Ovary (tissue), 9 donors: ENCODE data around the gene XG. TPM values are rescaled to one million over a fixed set of nuclear protein-coding genes. Genes with fewer than 3 reads are reported as not detected.
"Not testable (repeated sequence)": the region's sequence is repeated elsewhere in the genome, so short reads cannot be mapped to it uniquely, and the experiment has no call there.

Experiments used
- DNase-seq, 5 donors: peaks; one replicate each; pipeline ENCODE4 v3.0.0-alpha.2; 2019 to 2020
- H3K27ac ChIP-seq, 2 donors: fragments of 200-600 bp; one replicate each; pipeline versions ENCODE4 v1.5.1 to v1.8.0; 2019 to 2022
- H3K27me3 ChIP-seq: fragments of 200-600 bp; one replicate; pipeline ENCODE4 v1.8.0; 2022
- H3K36me3 ChIP-seq: fragments of 200-600 bp; sonication (generic); one replicate; pipeline ENCODE4 v1.5.1; 2019
- H3K4me1 ChIP-seq: one replicate; pipeline ENCODE4 v1.8.1; 2013; ENCODE audit warnings: mild to moderate bottlenecking, moderate library complexity; ENCODE audit not compliant: insufficient read depth
- H3K4me3 ChIP-seq: fragments of 200-600 bp; sonication (generic); one replicate; pipeline ENCODE4 v1.5.1; 2017
- H3K9me3 ChIP-seq, 2 donors: fragments of 200-600 bp in 1 of 2; sonication (generic) in 1 of 2; one replicate each; pipeline versions ENCODE4 v1.5.1 to v1.8.1; 2013 to 2019; ENCODE audit warnings: mild to moderate bottlenecking in 1 of 2, moderate library complexity in 1 of 2
- CTCF ChIP-seq, 3 donors: fragments of 450-650 bp in 2 of 3; fragments of 200-600 bp in 1 of 3; IDR thresholded peaks; one replicate each; pipeline versions ENCODE4 v1.5.1 to v1.8.0; 2016 to 2022; ENCODE audit warnings: antibody characterized with exemption in 3 of 3, mild to moderate bottlenecking in 1 of 3
- EP300 ChIP-seq: sonication (generic); formaldehyde crosslinking; IDR thresholded peaks from one replicate; pipeline ENCODE4 v1.6.1; 2017; ENCODE audit warnings: antibody characterized with exemption
- POLR2A ChIP-seq: fragments of 450-650 bp; IDR thresholded peaks from one replicate; pipeline ENCODE4 v1.6.1; 2017; ENCODE audit warnings: antibody characterized with exemption, mild to moderate bottlenecking, moderate library complexity
- WGBS, 3 donors: extraction: QIAGEN DNeasy Blood & Tissue Kit in 1 of 3; methylation state at CpG; one replicate each; pipeline versions ENCODE4 v1.1.5 to v1.1.7; 2013 to 2017; 5-methylcytosine and 5-hydroxymethylcytosine counted together
- intact Hi-C, 4 donors: fragments of 100-400 bp; cut with DNase I; formaldehyde crosslinking; loops; one replicate each; pipeline versions ENCODE4 v1.11.0 to v1.15.1; 2022 to 2023
- polyA plus RNA-seq, 2 donors: library from polyadenylated mRNA; stranded (reverse); fragments of 200-250 nt in 1 of 2; fragments of 350-450 nt in 1 of 2; fragmentation: Illumina TruSeq in 1 of 2; extraction: RNeasy Lipid Tissue Mini Kit (QIAGEN cat#74804) in 1 of 2; gene quantifications; one replicate each; pipeline ENCODE4 v1.2.3, GENCODE V29; 2013 to 2014
- total RNA-seq, 7 donors: library from RNA; depleted of rRNA in 2 of 7; stranded (reverse); fragments of >200 nt in 2 of 7; fragmentation: NEBNext Ultra II Directional in 3 of 7; extraction: Animal tissue kit (Norgen Biotek cat#: 25700) in 3 of 7; gene quantifications; one replicate each; pipeline versions ENCODE4 v1.1.0 to v1.2.4, GENCODE V29; 2016 to 2023
- donor health status: DM: no; HTN: no; CAD: no; lungs with moderate emphysema.
- donor health status: DM: no; HTN: no; CAD: no.
- donor health status: Bipolar disorder and iron deficiency.
- donor health status: DM: yes; HTN: yes; CAD: no.
- donor health status: DM: no; HTN: no; CAD: no.
- donor health status: DM: yes; HTN: yes; CAD: no.

Gene XG
- total and polyA plus RNA-seq, 9 donors, result 0.15 to 0.98 (median 0.27) TPM; not detected in 2

GRCh38 chrX:2756548-2756947 lies 4.7 kb downstream of the XG start:
- DNase-seq, result no peak
- Histone ChIP-seq H3K9me3 (no peaks in the 10 kb centered on the region), H3K27ac (no peak overlapping the region), H3K27me3 (no peaks in the 10 kb centered on the region), H3K4me1 (no peaks in the 10 kb centered on the region), H3K36me3 (no peaks in the 10 kb centered on the region), H3K4me3 (no peak overlapping the region)
- 77 to 81% (median 81%) methylated on average over 10 of the region's 10 CpGs for WGBS, 3 donors
- intact Hi-C loops, result no loop called here
- TF ChIP-seq CTCF (IDR thresholded peaks at IDR 0.05) (no peak), POLR2A (no peak), EP300 (no peak)

- H3K27me3 ChIP-seq, result no peaks in the 10 kb centered on the region
- TF ChIP-seq EP300 (no peak), CTCF (IDR thresholded peaks at IDR 0.05) (no peak), POLR2A (no peak)
- H3K36me3 ChIP-seq, result no peaks in the 10 kb centered on the region
- 64 to 78% (median 70%) methylated on average over 2 of the region's 2 CpGs for WGBS, 3 donors
- H3K27ac ChIP-seq, result no peak overlapping the region
- no peaks in the 10 kb centered on the region for H3K4me1 ChIP-seq
- DNase-seq, result no peak
- H3K4me3 ChIP-seq, result no peak overlapping the region
- no peaks in the 10 kb centered on the region for H3K9me3 ChIP-seq
- intact Hi-C loops, result no loop called here
These were observed 9.4 kb downstream of the XG start for GRCh38 chrX:2761246-2761645.

GRCh38 chrX:2762671-2763070 lies 10.8 kb downstream of the XG start:
- H3K36me3 ChIP-seq, H3K27me3 ChIP-seq, DNase-seq, H3K4me3 ChIP-seq, intact Hi-C loops, H3K9me3 ChIP-seq, H3K27ac ChIP-seq, H3K4me1 ChIP-seq: not testable (repeated sequence)
- 43 to 49% (median 47%) methylated on average over 4 of the region's 4 CpGs for WGBS, 3 donors

DNA sequence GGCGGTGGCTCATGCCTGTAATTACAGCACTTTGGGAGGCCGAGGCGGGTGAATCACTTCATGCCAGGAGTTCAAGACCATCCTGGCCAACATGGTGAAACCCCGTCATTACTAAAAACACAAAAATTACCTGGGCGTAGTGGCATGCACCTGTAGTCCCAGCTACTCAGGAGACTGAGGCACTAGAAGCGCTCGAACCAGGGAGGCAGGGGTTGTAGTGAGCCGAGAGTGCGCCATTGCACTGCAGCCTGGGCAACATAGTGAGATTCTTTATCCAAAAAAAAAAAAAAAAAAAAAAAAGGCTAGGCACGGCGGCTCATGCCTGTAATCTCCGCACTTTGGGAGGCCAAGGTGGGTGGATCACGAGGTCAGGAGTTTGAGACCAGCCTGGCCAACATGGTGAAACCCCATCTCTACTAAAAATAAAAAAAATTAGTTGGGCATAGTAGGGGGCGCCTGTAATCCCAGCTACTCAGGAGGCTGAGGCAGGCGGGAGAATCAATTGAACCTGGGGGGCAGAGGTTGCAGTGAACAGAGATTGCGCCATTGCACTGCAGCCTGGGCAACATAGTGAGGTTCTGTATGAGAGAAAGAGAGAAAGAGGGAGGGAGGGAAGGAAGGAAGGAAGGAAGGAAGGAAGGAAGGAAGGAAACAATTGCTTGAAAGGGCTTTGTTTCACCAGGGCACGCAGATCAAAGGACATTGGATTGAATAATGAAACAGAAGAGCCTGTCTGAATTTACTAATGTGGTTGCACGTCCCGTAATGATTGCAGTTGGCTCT lies 13.1 kb downstream of the XG start:
- H3K4me1 ChIP-seq, H3K9me3 ChIP-seq, H3K36me3 ChIP-seq, H3K4me3 ChIP-seq, DNase-seq, H3K27ac ChIP-seq, H3K27me3 ChIP-seq, intact Hi-C loops: not testable (repeated sequence)
- 72 to 84% (median 79%) methylated on average over 19 of the region's 19 CpGs for WGBS, 3 donors

- no peak overlapping the region for H3K4me3 ChIP-seq
- no peak for DNase-seq
- WGBS, 3 donors, result 53 to 64% (median 55%) methylated on average over 5 of the region's 5 CpGs
- no peak for TF ChIP-seq POLR2A
- TF ChIP-seq CTCF (IDR thresholded peaks at IDR 0.05), result no peak
- no peak for TF ChIP-seq EP300
- H3K36me3 ChIP-seq, result no peaks in the 10 kb centered on the region
- no peaks in the 10 kb centered on the region for H3K27me3 ChIP-seq
- H3K9me3 ChIP-seq, result no peaks in the 10 kb centered on the region
- intact Hi-C loops, result no loop called here
- no peak overlapping the region for H3K27ac ChIP-seq
- H3K4me1 ChIP-seq, result no peaks in the 10 kb centered on the region
These were observed 13.7 kb downstream of the XG start for GRCh38 chrX:2765549-2765830.
